HL-60/S4 treated with retinoic acid at 250 ng/mL for 4 days and 3 days (cell line): Measurements from ENCODE around the gene MAGEL2.

Experiments
- in situ Hi-C: fragments of 300-500 bp; cut with MboI; formaldehyde crosslinking; loops from 2 replicates; pipeline ENCODE4 v1.7.0; 2022; ENCODE audit warnings: low sequenced_read_pairs

Gene MAGEL2

DNA sequence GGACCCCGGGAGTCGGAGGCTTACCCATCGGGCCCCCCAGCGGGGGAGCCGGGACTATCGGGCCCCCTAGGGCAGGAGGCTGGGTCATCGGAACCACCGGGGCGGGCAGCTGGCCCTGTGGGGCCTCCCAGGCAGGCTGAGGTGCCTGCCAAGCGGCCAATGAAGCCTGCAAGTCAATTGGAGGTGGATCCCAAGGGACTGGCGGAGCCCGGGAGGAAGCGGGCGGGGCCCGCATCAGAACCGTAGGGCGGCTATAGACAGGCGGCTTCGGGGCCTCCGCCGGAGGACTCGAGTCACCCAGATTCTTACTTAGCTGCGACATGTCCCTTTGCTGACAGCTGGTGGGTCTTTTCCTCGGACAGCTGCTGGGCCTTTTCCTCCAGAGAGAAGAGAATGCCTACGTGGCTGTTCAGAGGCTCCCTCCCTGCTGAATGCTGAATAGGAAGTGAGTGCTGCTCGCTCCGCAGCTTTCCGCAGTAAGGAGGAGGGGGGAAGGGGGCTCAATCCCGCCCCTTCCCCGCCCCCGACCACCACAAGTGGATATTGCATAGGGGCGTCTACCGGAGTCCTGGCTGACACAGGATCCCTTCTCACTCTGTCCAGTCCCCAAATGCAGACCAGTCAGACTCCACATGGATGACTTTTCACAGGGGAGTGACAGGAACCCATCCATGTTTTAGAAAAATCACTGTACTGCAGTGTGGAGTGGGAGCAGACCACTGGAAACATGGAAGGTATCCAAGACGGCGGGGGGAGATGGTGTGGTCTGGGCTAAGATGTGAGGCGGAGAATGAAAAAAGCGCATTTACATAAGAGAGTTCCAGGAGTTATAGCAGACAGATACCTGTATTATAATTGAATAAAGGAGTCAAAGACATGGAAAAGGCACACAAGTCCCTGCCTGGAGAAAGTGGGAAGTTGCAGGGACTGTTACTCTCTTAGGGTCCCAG lies at the start of gene MAGEL2:
TSS of gene MAGEL2 (minus strand) at position 447 of the 950 bp plus-strand sequence. CDS start at position 322, 125 bp downstream.
- in situ Hi-C loops, result loop anchor here (25.0 kb wide), 1 partner anchor 215 kb away; no protein-coding TSS in a partner anchor

DNA sequence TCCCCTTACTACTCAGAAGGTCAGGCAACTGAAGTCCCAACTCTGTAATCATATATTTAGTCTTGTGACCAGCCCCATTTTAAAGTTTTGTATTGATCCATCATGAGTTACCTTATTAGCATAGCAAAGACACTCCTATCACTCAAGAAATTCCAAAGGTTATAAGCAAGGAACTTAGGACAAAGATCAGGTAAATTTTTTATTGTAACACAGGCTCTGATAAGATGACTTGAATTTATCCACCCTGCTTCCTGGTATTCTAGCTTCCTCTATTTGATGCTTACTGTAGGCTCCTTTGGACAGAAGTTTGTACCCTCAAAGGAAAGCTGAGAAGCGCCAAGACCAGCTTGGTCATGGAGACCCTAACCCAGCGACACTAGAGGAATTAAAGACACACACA lies 47.6 kb upstream of the MAGEL2 start:
- in situ Hi-C loops, result no loop called here

DNA sequence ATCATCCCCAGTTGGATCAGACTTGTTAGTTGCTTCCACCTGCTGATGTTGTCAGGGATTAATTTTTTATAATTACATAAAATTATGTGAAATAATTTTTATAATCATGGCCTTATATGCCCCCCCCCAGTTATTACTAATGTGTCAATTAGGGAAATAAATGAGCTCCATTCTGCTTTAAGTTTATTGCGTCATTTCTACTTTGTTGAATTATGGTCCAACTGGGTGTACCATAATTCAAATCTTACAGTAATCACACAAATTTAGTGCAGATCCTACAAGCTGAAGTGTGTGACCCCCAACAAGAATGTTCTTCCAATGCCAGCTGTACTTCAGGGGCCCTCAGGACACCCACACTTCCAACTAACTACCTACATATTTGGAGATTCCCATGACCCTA lies 46.9 kb upstream of the MAGEL2 start:
- in situ Hi-C loops, result no loop called here

- in situ Hi-C loops, result no loop called here
Measured at GRCh38 chr15:23690450-23690852, 42.8 kb upstream of the MAGEL2 start.

DNA sequence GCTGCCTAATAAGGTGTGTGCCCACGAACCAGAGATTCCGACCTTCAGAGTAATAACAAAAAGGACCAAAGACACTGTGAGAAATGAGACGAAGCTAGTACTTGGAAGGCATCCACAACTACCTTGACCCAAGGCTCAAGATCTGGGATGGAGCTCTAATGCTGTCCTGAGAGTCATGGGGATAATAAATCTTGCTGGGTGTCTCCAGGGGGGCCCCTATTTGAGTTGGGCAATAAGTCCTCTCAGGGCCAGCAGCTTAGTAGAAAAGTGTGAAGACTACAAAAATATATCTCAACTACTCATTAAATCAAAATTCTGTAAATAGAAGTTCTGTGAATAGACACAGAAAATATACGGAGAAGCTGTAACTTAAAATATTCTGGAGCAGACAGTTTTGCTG lies 42.3 kb upstream of the MAGEL2 start:
- in situ Hi-C loops, result no loop called here

DNA sequence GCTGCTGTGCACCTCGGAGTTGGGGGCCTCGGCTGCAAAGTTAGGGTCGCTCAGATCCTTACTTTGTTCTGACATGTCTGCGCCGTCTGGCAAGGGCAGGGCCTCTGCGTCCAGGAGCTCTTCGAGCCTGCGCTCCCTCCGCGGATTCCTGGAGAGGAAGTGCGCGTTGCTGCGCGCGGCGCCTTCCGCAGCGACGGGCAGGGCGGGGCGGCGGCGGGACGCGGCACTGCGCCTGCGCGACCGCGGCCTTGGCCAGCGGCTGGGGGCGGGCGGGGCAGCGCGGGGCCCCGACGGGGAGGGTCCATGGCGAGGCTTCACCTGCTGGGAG lies 39.4 kb upstream of the MAGEL2 start, which contains the start of gene NDN:
TSS of gene NDN (minus strand) at position 163 of the 328 bp plus-strand sequence. CDS start at position 75, 88 bp downstream.
- in situ Hi-C loops, result no loop called here

- in situ Hi-C loops, result no loop called here
Measured at GRCh38 chr15:23686466-23687142, 38.9 kb upstream of the MAGEL2 start.

GRCh38 chr15:23671481-23671880 lies 23.8 kb upstream of the MAGEL2 start:
- in situ Hi-C loops, result no loop called here

GRCh38 chr15:23670970-23671369 lies 23.3 kb upstream of the MAGEL2 start:
- in situ Hi-C loops, result no loop called here

DNA sequence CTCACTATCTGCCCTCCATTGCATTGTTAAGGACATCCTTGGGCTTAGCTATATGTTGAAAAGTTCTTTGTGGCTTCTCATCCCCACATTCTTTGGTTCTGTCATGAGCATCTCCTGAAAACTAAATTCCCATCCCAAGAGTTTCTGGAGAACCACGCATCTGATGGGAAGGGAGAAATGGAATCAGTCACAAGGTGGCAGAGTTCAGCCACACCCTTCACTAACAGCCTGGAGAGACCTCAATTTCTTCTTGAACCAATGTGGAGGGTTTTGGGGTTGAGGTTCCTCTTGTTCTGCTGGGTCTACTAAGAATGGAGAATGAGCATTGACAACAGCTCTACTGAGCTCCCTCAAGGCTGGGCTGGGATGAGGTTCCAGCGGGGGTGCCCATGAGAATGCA lies 15.6 kb upstream of the MAGEL2 start:
- in situ Hi-C loops, result no loop called here

GRCh38 chr15:23648920-23649515 lies 1.4 kb upstream of the MAGEL2 start:
- in situ Hi-C loops, result loop anchor here (25.0 kb wide), 1 partner anchor 213 kb away; no protein-coding TSS in a partner anchor

GRCh38 chr15:23647001-23647295 lies 719 bp downstream of the MAGEL2 start:
- in situ Hi-C loops, result loop anchor here (25.0 kb wide), 1 partner anchor 215 kb away; no protein-coding TSS in a partner anchor

DNA sequence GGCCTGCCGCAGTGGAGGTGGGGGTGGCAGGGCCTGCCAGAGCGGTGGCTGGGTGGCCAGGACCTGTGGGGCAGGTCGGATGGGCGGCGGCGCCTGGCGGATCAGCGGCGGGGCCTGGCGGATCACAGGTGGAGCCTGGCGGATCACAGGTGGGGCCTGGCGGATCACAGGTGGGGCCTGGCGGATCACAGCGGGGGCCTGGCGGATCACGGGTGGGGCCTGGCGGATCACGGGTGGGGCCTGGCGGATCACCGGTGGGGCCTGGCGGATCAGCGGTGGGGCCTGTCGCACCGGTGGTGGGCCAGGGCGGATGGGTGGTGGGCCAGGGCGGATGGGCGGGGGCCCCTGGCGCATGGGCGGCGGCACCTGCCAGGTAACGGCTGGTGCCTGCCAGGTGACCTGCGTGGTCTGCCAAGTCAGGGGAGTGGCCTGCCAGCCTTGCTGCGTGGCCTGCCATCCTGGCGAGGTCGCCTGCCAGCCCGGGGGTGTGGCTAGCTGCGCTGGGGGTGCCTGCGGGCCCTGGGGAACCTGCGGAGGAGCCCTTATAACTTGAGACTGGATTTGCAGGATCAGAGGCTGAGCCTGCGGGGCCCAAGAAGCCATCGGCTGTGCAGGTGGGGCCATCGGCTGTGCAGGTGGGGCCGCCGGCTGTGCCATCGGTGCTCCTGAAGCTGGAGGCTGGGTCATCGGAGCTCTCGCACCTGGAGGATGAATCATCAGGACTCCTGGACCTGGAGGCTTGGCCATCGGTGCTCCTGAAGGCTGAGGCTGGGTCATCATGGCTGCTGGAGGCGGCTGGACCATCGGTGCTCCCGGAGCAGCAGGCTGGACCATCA lies 1.3 kb downstream of the MAGEL2 start:
- in situ Hi-C loops, result loop anchor here (25.0 kb wide), 1 partner anchor 216 kb away; no protein-coding TSS in a partner anchor

DNA sequence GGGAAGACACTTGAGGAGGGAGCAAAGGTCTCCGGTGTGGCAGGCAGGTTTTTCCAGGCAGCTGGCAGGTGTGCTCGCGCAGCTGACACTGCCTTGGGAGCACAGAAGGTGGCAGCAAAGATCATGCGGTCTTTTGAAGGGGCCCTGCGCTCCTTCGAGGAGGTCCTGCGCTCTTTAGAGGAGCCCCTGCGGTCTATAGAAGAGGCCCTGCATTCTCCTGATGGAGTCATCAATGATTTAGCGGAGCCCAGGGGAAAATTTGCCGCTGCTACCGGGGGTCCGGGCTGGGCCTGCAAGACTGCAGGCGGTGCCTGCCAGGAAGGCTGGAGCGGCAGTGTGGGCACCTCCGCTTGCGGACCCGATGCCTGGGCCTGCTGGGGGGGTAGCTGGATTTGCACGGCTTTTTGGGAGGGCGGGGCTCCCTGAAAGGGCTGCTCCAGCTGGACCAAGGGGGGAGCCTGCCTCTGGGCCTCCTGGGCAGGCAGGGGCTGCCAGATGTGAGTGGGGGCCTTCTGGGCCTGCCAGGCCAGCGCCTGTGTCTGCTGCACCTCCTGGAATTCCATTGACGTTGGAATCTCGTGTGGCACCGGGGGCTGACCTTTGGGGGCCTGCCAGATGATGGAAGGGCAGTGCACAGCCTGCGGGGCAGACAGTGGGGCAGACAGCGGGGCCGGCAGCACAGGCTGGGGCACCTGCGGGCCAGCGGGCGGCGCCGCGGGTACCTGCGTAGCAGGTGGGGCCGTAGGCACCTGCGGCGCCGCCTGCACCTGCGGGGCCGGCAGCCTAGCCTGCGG lies 2.1 kb downstream of the MAGEL2 start:
- in situ Hi-C loops, result loop anchor here (25.0 kb wide), 1 partner anchor 217 kb away; no protein-coding TSS in a partner anchor

GRCh38 chr15:23644829-23645228 lies 2.8 kb downstream of the MAGEL2 start:
- in situ Hi-C loops, result loop anchor here (25.0 kb wide), 1 partner anchor 217 kb away; no protein-coding TSS in a partner anchor

- in situ Hi-C loops, result loop anchor here (25.0 kb wide), 1 partner anchor 220 kb away; no protein-coding TSS in a partner anchor
Measured at GRCh38 chr15:23642413-23643044, 5.1 kb downstream of the MAGEL2 start.

GRCh38 chr15:23634181-23634580 lies 13.5 kb downstream of the MAGEL2 start:
- in situ Hi-C loops, result loop anchor here (25.0 kb wide), 1 partner anchor 228 kb away; no protein-coding TSS in a partner anchor

DNA sequence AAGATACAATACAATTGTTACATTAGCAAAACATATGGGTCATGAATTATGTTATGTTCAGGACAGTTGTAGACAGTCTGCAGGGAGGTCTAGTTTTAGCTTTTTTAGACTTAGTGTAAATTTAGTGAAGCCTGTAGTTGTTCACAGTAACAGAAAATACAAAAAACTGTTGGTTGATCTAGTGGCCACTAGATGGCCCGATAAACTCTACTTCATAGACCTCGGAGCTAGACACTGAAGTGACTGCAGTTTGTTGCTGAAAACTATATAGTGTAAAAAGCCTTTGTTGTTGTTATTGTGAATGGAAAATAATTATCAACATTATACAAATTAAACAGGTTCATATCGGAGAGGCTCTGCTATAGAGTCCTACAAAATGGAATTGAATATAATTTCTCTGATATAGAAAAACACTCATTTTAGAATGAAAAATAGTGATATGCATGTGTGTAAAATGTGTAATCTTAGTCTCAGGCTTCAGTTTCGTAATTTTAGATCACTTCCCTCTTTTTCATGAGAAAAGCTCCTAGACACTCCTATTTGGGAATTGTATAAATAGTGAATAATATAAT lies 18.3 kb downstream of the MAGEL2 start:
- in situ Hi-C loops, result loop anchor here (25.0 kb wide), 1 partner anchor 233 kb away; no protein-coding TSS in a partner anchor
